Panc1 (cell line): ENCODE results near the gene SSPN. TPM values are rescaled to one million over a fixed set of nuclear protein-coding genes. Genes with fewer than 3 reads are reported as not detected.

ENCODE experiments used
- ATAC-seq: fragments of 200-7000 bp; cut with Tn5 transposase; 2 replicates; pipeline ENCODE4 v1.9.1; 2020; ENCODE audit warnings: mild to moderate bottlenecking, moderate library complexity
- BruUV-seq: library from RNA; stranded (reverse); fragments of 400-500 nt; replicated peaks from 2 replicates; lab custom pipeline; 2021; lab: Mats Ljungman, UMichigan
- CTCF ChIA-PET: fragments of 300-600 bp; sonication (Branson Sonifier 250); formaldehyde crosslinking; loops from one replicate; lab custom pipeline; 2022; ENCODE audit warnings: antibody characterized with exemption; lab: Charles Lee
- POLR2A ChIA-PET: fragments of 300-600 bp; sonication (Branson Sonifier 250); formaldehyde crosslinking; loops from one replicate; lab custom pipeline; 2022; ENCODE audit warnings: antibody characterized with exemption; lab: Charles Lee
- DNase-seq: peaks from one replicate; pipeline ENCODE4 v3.0.0-alpha.2; 2010; ENCODE audit warnings: low read depth, low spot score
- H3K27ac ChIP-seq: 2 replicates; pipeline ENCODE4 v1.5.1; 2011; ENCODE audit warnings: mild to moderate bottlenecking, low read length, inconsistent platforms
- H3K27me3 ChIP-seq: fragments of 200-500 bp; sonication (Bioruptor generic); 2 replicates; pipeline ENCODE4 v1.6.0; 2014; ENCODE audit warnings: low read length, inconsistent platforms; ENCODE audit not compliant: control insufficient read depth, insufficient read depth
- H3K36me3 ChIP-seq: fragments of 200-500 bp; sonication (Bioruptor generic); 2 replicates; pipeline ENCODE4 v1.5.1; 2014; ENCODE audit warnings: inconsistent platforms, mild to moderate bottlenecking, low read length, moderate library complexity; ENCODE audit not compliant: control insufficient read depth, insufficient read depth
- H3K4me1 ChIP-seq: 2 replicates; pipeline ENCODE4 v1.5.1; 2011; ENCODE audit warnings: inconsistent platforms, mild to moderate bottlenecking, low read length, moderate library complexity; ENCODE audit not compliant: control insufficient read depth, insufficient read depth
- H3K4me3 ChIP-seq, 2 experiments: 2 replicates each; pipeline ENCODE4 v1.5.1; 2011 to 2012; ENCODE audit warnings: low read depth in 2 of 2, low read length in 2 of 2, mild to moderate bottlenecking in 2 of 2, inconsistent platforms in 1 of 2, moderate library complexity in 1 of 2
- H3K9me3 ChIP-seq: fragments of 200-500 bp; sonication (Bioruptor generic); 2 replicates; pipeline ENCODE4 v1.5.1; 2014; ENCODE audit warnings: low read depth, mild to moderate bottlenecking, inconsistent platforms, low read length, moderate library complexity; ENCODE audit not compliant: control insufficient read depth, insufficient read depth
- CTCF ChIP-seq: fragments of 450-650 bp; IDR thresholded peaks from 2 replicates; pipeline ENCODE4 v1.5.1; 2017; ENCODE audit warnings: mild to moderate bottlenecking
- POLR2AphosphoS5 ChIP-seq: IDR thresholded peaks from 2 replicates; pipeline ENCODE4 v1.6.1; 2012; ENCODE audit warnings: mild to moderate bottlenecking, low read depth, low read length, moderate library complexity
- REST ChIP-seq, 2 experiments: IDR thresholded peaks; 2 replicates each; pipeline ENCODE4 v1.6.1; 2011 to 2012; ENCODE audit warnings: low read depth in 2 of 2, control low read depth in 1 of 2, low read length in 1 of 2, mild to moderate bottlenecking in 1 of 2, moderate library complexity in 1 of 2; ENCODE audit not compliant: insufficient read depth in 1 of 2
- SIN3A ChIP-seq: IDR thresholded peaks from 2 replicates; pipeline ENCODE4 v1.6.1; 2012; ENCODE audit warnings: low read depth, mild to moderate bottlenecking, low read length, moderate library complexity, borderline replicate concordance; ENCODE audit not compliant: insufficient read depth
- TCF7L2 ChIP-seq: IDR thresholded peaks from 2 replicates; pipeline ENCODE4 v1.6.1; 2011; ENCODE audit warnings: mild to moderate bottlenecking, low read depth, low read length, inconsistent platforms
- in situ Hi-C: cut with HindIII; loops from 2 replicates; pipeline ENCODE4 v1.10.0; 2016; ENCODE audit warnings: low sequenced_read_pairs, low pct_unique_long_range_greater_than_20kb
- intact Hi-C: fragments of 100-400 bp; cut with micrococcal nuclease; formaldehyde crosslinking; loops from one replicate; pipeline ENCODE4 v1.10.0; 2022; ENCODE audit not compliant: unreplicated experiment
- total RNA-seq: library from RNA; stranded (reverse); gene quantifications from one replicate; pipeline ENCODE4 v1.2.1, GENCODE V29; 2021; ENCODE audit not compliant: unreplicated experiment

Gene SSPN
- total RNA-seq, 1 experiment from 2014 or later: 23.4 TPM

- POLR2A ChIA-PET: interaction anchor here (0.7 kb wide), 1 partner anchor 177 kb away, joined by 3 read pairs; no protein-coding TSS in a partner anchor
- DNase-seq (no peak), ATAC-seq (no peak)
- Histone ChIP-seq H3K27me3 (no peaks in the 10 kb centered on the region), H3K36me3 (no peaks in the 10 kb centered on the region), H3K9me3 (no peaks in the 10 kb centered on the region), H3K4me3 (no peak overlapping the region), H3K27ac (no peak overlapping the region), H3K4me1 (peaks cover 13% of the 10 kb centered on the region)
- in situ Hi-C loops (no loop called here), intact Hi-C loops (no loop called here)
- TF ChIP-seq SIN3A (no peak), POLR2AphosphoS5 (no peak), REST (IDR thresholded peaks at IDR 0.05; ENCODE audit: insufficient read depth in 1 of 2, low read depth in 2 of 2, low read length in 1 of 2) (no peak), TCF7L2 (no peak), CTCF (no peak)
- BruUV-seq: no TSS peak
- CTCF ChIA-PET: interaction anchor here (0.6 kb wide), 1 partner anchor 30 kb away, joined by 3 read pairs; no protein-coding TSS in a partner anchor
These were observed 37.2 kb upstream of the SSPN start for GRCh38 chr12:26158078-26158764.

GRCh38 chr12:26162174-26162573 is 33.2 kb upstream of the SSPN start:
- DNase-seq (no peak), ATAC-seq (no peak)
- Histone ChIP-seq H3K27ac (no peak overlapping the region), H3K4me1 (no peaks in the 10 kb centered on the region), H3K36me3 (no peaks in the 10 kb centered on the region), H3K4me3 (no peak overlapping the region), H3K9me3 (no peaks in the 10 kb centered on the region), H3K27me3 (no peaks in the 10 kb centered on the region)
- ChIA-PET POLR2A (no interaction called here), CTCF (no interaction called here)
- intact Hi-C loops (no loop called here), in situ Hi-C loops (no loop called here)
- BruUV-seq: no TSS peak
- TF ChIP-seq SIN3A: no peak
- no peak for TF ChIP-seq TCF7L2
- no peak for TF ChIP-seq CTCF
- TF ChIP-seq REST (IDR thresholded peaks at IDR 0.05; ENCODE audit: insufficient read depth in 1 of 2, low read depth in 2 of 2, low read length in 1 of 2): no peak
- no peak for TF ChIP-seq POLR2AphosphoS5
